AG08396 (cell line): Measurements from ENCODE around the gene UNC5C.

ENCODE experiments used
- DNase-seq: peaks from one replicate; pipeline ENCODE4 v3.0.0; 2012; ENCODE audit warnings: low spot score, mixed read lengths

Gene UNC5C

GRCh38 chr4:95522682-95523530 is 25.9 kb downstream of the UNC5C start:
- DNase-seq: no peak

GRCh38 chr4:95517576-95518345 is 31.0 kb downstream of the UNC5C start:
- DNase-seq: no peak

- DNase-seq: no peak
Measured at GRCh38 chr4:95516528-95517017, 32.2 kb downstream of the UNC5C start.

GRCh38 chr4:95515589-95515988 is 33.2 kb downstream of the UNC5C start:
- DNase-seq: no peak

GRCh38 chr4:95513022-95513421 is 35.8 kb downstream of the UNC5C start:
- DNase-seq: no peak

DNA sequence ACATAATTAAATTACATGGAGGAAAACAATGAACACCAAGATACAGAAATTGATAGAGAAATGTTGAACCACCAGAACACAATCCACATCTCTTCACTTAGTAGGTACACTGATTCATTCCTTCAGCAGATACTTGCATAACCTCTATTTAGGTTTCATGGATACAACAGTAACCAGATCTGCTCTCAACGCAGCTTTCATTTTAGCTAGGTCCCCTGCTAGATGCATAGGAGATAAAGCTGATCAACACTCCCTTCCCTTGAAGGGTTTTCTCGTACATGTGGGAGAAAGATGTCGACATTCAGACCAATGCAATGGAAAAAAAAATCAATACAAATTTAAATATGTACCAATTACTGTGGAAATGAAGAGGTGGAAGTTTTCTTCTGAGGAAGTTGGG is 37.3 kb downstream of the UNC5C start:
- no peak for DNase-seq

DNA sequence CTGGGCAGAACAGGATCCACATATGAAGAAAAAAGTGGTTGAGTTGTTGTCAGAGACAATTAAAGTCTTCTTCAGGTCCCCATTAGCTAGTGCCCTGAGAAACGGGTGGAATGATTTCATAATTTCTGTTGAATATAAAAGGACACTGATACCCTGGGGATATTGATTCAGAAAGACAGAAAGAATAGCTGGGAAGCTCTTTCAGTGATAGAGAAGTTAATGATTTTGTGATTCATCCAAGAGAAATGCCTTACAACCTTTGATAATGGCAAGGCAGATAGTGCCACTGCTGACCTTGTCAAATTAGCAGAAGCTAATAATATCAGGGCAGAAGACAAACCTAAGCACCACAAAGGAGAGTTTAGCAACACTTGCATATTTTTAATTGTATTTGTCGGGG is 37.9 kb downstream of the UNC5C start:
- DNase-seq: no peak

- no peak for DNase-seq
Measured at GRCh38 chr4:95510145-95510544, 38.6 kb downstream of the UNC5C start.

- DNase-seq: no peak
Measured at GRCh38 chr4:95508421-95508820, 40.4 kb downstream of the UNC5C start.

- DNase-seq: no peak
Measured at GRCh38 chr4:95507561-95507960, 41.2 kb downstream of the UNC5C start.

GRCh38 chr4:95507147-95507546 is 41.6 kb downstream of the UNC5C start:
- no peak for DNase-seq

DNA sequence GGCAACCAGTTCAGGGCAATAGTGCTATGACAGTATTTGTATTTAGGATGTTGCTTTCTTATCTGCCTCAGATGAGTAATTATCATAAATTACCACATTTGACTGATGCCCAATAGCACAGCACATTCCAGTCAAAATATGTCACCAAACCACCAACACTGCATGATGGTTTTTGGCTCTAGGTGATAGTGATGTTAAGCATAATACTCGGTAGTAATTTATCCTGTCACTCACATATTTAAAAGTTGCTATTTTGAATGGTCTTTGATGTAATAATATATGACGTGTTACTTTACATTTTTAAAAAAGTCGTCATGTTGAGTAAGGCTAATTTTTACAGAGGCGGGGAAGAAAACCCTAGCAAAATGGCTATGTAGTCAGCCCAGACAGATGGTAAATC is 42.5 kb downstream of the UNC5C start:
- DNase-seq: no peak

- DNase-seq: no peak
Measured at GRCh38 chr4:95505799-95506198, 43.0 kb downstream of the UNC5C start.

GRCh38 chr4:95505151-95505550 is 43.6 kb downstream of the UNC5C start:
- DNase-seq: no peak

DNA sequence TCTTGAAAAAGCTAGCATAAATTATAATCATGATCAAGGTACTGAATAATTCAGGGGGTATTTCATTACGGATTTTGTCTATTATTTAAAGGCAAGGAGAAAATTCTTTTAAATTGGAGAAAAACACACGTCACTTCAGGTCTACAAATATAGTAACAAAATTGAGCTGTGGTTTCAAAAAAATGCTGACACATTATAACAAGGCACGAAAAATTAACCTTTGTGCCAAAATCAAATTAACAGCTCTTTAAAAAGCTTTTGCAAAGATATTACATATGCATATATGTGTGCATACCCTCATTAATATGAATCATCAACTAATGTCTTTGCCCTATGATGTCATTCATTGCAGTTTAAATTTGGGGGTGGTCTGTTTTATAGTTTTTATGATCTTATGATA is 44.3 kb downstream of the UNC5C start:
- DNase-seq: no peak

- no peak for DNase-seq
Measured at GRCh38 chr4:95500361-95500760, 48.4 kb downstream of the UNC5C start.

GRCh38 chr4:95499291-95499696 is 49.5 kb downstream of the UNC5C start:
- DNase-seq: no peak

DNA sequence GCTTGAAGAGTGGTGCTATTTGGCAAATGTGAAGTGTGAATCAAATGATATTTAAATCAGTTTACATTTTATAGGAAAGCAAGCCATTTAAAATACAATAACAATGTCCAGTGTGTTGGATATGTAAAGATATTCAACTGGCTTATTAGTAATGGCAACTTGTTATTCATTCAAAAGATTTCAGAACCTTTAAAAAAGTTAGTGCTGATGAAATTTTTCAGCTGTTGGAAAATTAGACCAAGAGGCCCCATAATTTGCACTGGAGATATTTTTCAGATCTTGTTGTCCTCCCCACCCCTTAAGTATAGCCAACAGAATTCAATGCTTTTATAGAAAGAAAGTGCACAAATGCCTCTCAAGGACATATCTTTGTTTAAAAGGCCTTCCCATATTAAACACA is 54.6 kb downstream of the UNC5C start:
- DNase-seq: no peak

GRCh38 chr4:95478679-95479078 is 70.1 kb downstream of the UNC5C start:
- DNase-seq: no peak

DNA sequence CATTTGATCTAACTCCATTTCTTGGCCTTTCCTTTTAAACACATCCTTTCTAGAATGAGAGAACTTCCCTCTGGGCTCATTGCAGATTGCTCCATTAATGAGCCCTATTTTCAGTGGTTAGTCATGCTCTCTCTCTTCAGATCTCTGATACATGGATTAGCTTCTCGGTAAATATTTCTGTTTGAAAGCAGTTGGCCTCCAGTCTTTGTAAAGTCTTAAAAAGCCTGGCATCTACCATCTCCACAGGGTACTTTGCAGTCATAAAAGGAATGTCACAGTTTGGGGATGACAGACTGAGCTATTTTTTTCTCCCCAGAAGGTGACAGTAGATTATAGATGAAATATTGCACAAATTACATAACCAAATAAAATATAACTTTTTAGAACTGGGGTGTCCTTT is 72.7 kb downstream of the UNC5C start:
- no peak for DNase-seq

- DNase-seq: no peak
Measured at GRCh38 chr4:95472534-95472933, 76.2 kb downstream of the UNC5C start.

DNA sequence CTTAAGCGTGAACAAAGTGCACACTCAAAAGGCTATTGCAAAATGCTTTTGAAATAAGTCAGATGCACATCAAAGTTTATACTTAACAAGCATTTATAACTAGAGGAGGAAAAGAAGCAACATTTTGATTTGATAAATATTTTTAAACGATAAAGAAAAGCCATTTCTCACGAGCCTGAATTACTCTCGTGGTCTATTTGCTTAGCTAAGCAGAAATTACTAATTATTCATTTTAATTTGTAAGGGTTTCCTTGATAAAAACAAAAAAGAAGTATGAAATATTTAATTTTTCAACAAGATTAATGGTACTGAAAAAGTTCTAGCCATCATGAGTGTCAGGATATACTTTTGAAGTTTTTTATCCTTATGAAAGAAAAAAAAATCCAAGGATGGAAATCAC is 78.2 kb downstream of the UNC5C start:
- no peak for DNase-seq

DNA sequence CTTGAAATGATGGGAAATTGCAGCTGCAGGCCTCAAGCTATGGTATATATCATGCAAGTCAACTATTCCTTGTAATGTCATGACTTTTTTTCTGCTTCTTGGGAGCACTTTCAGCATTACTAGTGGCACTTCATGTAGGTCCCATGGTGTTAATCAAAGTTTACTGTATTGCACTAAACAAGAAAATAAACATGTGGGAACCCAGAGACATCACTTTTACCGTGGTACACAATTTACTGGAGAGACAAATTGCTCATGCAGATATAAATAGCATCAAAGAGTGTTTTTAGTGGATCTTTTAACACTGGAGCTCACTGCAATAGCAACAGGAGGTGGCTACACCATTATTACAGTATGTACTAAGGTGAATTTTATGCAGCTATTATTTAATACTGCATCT is 79.2 kb downstream of the UNC5C start:
- DNase-seq: no peak
